Activated CD4-positive, alpha-beta T cell treated with anti-CD3 and anti-CD28 coated beads, Interleukin-2, Interleukin-4, amounts not matched to agents 100 ng/mL and 50 ng/mL, durations not matched to agents 16 hours and 8 hours (primary cell): Measurements from ENCODE around the gene INO80E.
"Not testable (repeated sequence)": the region's sequence is repeated elsewhere in the genome, so short reads cannot be mapped to it uniquely, and the experiment has no call there.

ENCODE experiments used
- DNase-seq: peaks from one replicate; pipeline ENCODE4 v3.0.0-alpha.2; 2020; ENCODE audit warnings: low spot score

The INO80E gene

GRCh38 chr16:29995911-29996765 lies at the start of gene INO80E:
INO80E (plus strand) TSS chr16:29996241; CDS start chr16:29996311, 70 bp downstream.
- peak; percentile 99 for DNase-seq

- no peak for DNase-seq
Observed at GRCh38 chr16:29947897-29948296, 48.1 kb upstream of the INO80E start.

- DNase-seq, result no peak
Observed at GRCh38 chr16:29950806-29951461, 45.1 kb upstream of the INO80E start.

- no peak for DNase-seq
Observed at GRCh38 chr16:29951625-29952365, 44.2 kb upstream of the INO80E start.

- DNase-seq, result no peak
Observed at GRCh38 chr16:29958756-29959155, 37.3 kb upstream of the INO80E start.

- no peak for DNase-seq
Observed at GRCh38 chr16:29959293-29959692, 36.7 kb upstream of the INO80E start.

- not testable (repeated sequence) for DNase-seq
Observed at GRCh38 chr16:29959821-29960220, 36.2 kb upstream of the INO80E start.

GRCh38 chr16:29961127-29961478 lies 34.9 kb upstream of the INO80E start:
- no peak for DNase-seq

GRCh38 chr16:29961479-29962343 lies 34.3 kb upstream of the INO80E start, which contains the start of gene TMEM219:
TMEM219 (plus strand) TSS chr16:29962079; CDS start chr16:29963144, 1,065 bp downstream.
- DNase-seq, result peak; percentile 93

- DNase-seq, result no peak
Observed at GRCh38 chr16:29962344-29962994, 33.6 kb upstream of the INO80E start.

GRCh38 chr16:29963021-29963743 lies 32.9 kb upstream of the INO80E start:
- no peak for DNase-seq

- no peak for DNase-seq
Observed at GRCh38 chr16:29968205-29968604, 27.8 kb upstream of the INO80E start.

GRCh38 chr16:29971304-29971703 lies 24.7 kb upstream of the INO80E start:
- no peak for DNase-seq

GRCh38 chr16:29972500-29972899 lies 23.5 kb upstream of the INO80E start:
- DNase-seq, result no peak

GRCh38 chr16:29972992-29973383 lies 23.1 kb upstream of the INO80E start:
- no peak for DNase-seq

- peak; percentile 98 for DNase-seq
Observed at GRCh38 chr16:29973384-29974246, 22.4 kb upstream of the INO80E start, which contains the start of gene TAOK2. TAOK2 (plus strand) TSS chr16:29973868; CDS start chr16:29977773, 3,905 bp downstream.

GRCh38 chr16:29974291-29975133 lies 21.5 kb upstream of the INO80E start:
- no peak for DNase-seq

- no peak for DNase-seq
Observed at GRCh38 chr16:29975134-29975538, 20.9 kb upstream of the INO80E start.
